Mucosa of stomach (tissue), 1 donor: Measurements from ENCODE around the gene FRMD5.
"Not testable (repeated sequence)": the region's sequence is repeated elsewhere in the genome, so short reads cannot be mapped to it uniquely, and the experiment has no call there.

Experiments
- H3K27me3 ChIP-seq: one replicate; pipeline ENCODE4 v1.7.0; 2013; ENCODE audit warnings: mild to moderate bottlenecking, low read length; ENCODE audit not compliant: control insufficient read depth, insufficient read depth
- H3K36me3 ChIP-seq: one replicate; pipeline ENCODE4 v1.7.0; 2013; ENCODE audit warnings: low read length; ENCODE audit not compliant: control insufficient read depth, insufficient read depth
- H3K4me1 ChIP-seq: one replicate; pipeline ENCODE4 v1.7.0; 2013; ENCODE audit warnings: mild to moderate bottlenecking, low read length; ENCODE audit not compliant: control insufficient read depth, insufficient read depth
- H3K4me3 ChIP-seq: one replicate; pipeline ENCODE4 v1.7.0; 2013; ENCODE audit warnings: low read length
- H3K9ac ChIP-seq: one replicate; pipeline ENCODE4 v1.7.0; 2013; ENCODE audit warnings: mild to moderate bottlenecking, low read length, moderate library complexity
- H3K9me3 ChIP-seq: one replicate; pipeline ENCODE4 v1.7.0; 2013; ENCODE audit warnings: mild to moderate bottlenecking, low read length, moderate library complexity; ENCODE audit not compliant: control insufficient read depth
- donor health status: Pancreatic carcinoma.

Gene FRMD5

DNA sequence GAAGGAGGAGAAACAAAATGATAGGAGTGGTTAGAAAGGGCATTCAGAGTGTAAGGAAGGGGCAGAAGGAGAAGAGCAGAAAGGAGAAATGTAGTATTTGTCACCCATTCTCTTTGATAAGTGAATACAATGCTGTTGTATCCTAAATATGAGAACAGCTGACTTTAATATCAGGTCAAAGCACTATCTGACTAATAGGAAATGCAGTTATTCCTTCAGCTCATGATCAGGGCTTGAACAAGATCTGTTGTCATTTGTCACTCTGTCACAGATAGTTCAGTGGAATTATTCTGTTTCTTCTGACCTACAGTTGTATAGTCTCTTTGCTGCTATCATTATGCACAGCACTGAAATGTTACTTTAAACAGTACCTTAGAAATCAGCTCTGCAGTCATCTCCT, 149.4 kb downstream of the FRMD5 start:
- Histone ChIP-seq H3K27me3 (no peaks in the 10 kb centered on the region), H3K36me3 (no peaks in the 10 kb centered on the region), H3K9me3 (no peaks in the 10 kb centered on the region), H3K9ac (no peak overlapping the region), H3K4me3 (no peak overlapping the region), H3K4me1 (no peaks in the 10 kb centered on the region)

DNA sequence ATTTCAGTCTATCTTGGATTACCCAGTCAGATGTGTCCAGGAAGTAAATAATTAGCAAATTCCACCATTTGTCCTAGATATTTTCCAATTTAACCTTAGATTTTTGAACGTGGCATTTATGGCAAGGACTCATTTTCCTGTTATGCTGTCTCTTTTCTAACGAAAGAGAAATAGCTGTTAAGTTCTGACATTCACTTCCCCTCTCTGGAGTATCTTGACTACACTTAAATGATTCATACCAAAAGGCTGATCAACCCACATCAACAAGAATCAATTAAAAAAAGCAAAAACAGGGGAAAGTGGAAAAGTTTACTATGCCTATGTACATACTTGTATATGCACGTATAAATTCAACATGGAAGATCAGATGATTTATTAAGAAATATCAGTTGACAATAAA, 149.9 kb downstream of the FRMD5 start:
- H3K4me1 ChIP-seq, result no peaks in the 10 kb centered on the region
- H3K27me3 ChIP-seq, result no peaks in the 10 kb centered on the region
- H3K4me3 ChIP-seq, result no peak overlapping the region
- H3K9me3 ChIP-seq, result no peaks in the 10 kb centered on the region
- H3K9ac ChIP-seq, result no peak overlapping the region
- H3K36me3 ChIP-seq, result no peaks in the 10 kb centered on the region

DNA sequence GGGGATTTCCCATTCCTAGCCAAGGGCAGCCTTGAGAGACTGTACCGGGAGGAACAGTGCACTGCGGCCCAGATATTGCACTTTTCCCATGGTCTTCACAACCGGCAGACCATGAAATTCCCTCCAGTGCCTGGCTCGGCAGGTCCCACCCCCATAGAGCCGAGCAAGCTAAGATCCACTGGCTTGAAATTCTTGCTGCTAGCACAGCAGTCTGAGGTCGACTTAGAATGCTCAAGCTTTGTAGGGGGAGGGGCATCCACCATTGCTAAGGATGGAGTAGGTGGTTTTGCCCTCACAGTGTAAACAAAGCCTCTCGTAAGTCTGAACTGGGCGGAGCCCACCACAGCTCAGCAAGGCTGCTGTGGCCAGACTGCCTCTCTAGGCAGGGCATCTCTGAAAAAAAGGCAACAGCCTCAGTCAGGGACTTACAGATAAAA, 156.3 kb downstream of the FRMD5 start:
- Histone ChIP-seq H3K4me1 (peaks cover 6% of the 10 kb centered on the region), H3K9ac (no peak overlapping the region), H3K9me3 (no peaks in the 10 kb centered on the region), H3K27me3 (no peaks in the 10 kb centered on the region), H3K36me3 (no peaks in the 10 kb centered on the region), H3K4me3 (no peak overlapping the region)

DNA sequence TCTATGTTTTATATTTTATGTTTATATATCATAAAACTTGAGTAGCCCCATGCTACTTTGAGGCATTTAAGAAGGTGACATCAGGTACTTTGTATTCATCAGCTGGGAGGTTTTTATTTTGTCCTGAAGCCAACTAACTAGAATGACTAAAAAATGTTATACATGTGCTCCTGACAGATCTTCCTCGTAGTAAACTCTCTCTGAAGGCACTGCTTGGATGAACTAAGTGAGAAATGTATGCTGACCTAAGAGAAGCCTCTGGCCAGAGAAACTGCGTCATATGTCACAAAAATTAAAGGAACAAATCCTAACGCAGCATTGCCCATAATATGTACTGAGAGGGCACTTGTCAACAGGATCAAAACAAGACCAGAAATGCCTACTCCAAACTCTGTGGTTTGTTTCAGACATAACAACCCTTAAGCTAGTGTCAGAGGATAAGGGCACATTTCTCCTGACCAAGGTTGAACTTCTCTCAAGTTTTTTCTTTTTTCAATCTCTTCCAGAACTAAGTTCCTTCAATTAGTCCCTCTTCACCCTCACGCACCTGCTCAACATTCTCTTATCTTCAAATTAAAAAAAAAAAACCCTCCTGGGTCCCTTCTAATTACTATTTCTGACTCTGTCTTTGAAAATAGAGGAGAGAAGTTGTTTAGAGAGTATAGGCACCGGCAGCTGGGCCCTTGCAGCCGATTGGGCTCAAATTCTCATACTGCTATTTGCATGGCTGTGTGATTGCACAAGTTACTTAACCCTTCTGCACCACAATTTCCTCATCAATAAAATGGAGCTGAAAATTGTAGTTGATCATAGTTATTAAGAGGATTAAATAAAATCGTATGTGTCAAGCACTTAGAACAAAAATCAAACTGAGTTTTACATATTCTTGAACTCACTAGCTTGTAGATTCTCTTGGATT, 159.0 kb downstream of the FRMD5 start:
- no peaks in the 10 kb centered on the region for H3K9me3 ChIP-seq
- no peak overlapping the region for H3K4me3 ChIP-seq
- H3K27me3 ChIP-seq, result no peaks in the 10 kb centered on the region
- no peak overlapping the region for H3K9ac ChIP-seq
- H3K36me3 ChIP-seq, result no peaks in the 10 kb centered on the region
- peaks cover 6% of the 10 kb centered on the region for H3K4me1 ChIP-seq

DNA sequence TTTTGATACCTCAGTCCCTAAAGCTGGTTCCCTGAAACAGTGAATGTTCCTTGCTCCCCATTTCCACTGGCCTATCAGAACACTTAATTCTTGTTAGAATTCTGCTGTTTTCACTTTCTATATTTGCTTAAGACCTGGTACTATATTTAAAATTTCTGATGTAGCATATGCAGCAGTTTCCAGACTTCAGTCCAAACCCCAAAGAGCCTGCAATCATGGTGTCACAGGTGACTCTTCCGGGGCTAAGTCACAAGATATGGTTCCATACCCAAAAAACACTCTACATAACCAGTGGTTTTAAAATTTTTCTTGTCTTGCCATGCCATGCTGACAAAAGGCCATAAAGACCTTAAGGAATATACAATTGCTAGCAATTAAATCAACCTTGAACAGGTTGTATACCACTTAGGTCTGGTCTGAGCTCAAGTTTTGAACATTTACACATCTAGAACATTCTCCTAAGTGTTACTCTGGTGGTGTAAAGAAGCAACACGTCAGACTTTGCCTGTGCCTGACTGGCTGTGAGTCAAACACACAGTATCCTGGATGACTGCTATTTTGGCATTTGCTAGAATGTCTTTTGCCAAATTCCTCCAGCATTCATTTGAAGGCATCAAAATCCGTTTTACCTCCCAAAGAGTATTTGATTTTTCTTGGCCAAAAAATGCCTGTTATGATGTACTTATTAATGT, 160.0 kb downstream of the FRMD5 start:
- peaks cover 6% of the 10 kb centered on the region for H3K4me1 ChIP-seq
- H3K9ac ChIP-seq, result no peak overlapping the region
- H3K27me3 ChIP-seq, result no peaks in the 10 kb centered on the region
- H3K9me3 ChIP-seq, result no peaks in the 10 kb centered on the region
- no peak overlapping the region for H3K4me3 ChIP-seq
- no peaks in the 10 kb centered on the region for H3K36me3 ChIP-seq

DNA sequence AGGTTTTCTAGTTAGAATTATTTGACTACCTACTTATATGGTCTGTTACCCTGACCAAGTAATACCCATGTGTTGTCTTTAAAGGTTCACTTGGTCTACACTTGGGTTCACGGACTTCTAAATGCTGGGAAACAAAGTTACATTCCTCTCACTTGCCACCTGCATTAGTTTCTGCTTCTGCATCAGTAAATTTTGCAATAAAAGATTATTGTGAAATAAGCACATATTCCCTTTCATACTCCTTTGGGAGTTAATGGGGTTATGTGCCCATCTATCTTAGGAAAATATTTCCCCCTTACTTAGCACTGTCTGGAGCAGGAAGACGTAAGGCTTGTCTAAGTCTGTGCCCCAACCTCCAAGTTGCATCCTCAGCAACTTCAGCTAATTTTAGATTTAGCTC, 160.7 kb downstream of the FRMD5 start:
- no peaks in the 10 kb centered on the region for H3K27me3 ChIP-seq
- H3K4me1 ChIP-seq, result peaks cover 6% of the 10 kb centered on the region
- H3K9me3 ChIP-seq, result no peaks in the 10 kb centered on the region
- no peaks in the 10 kb centered on the region for H3K36me3 ChIP-seq
- no peak overlapping the region for H3K4me3 ChIP-seq
- no peak overlapping the region for H3K9ac ChIP-seq

DNA sequence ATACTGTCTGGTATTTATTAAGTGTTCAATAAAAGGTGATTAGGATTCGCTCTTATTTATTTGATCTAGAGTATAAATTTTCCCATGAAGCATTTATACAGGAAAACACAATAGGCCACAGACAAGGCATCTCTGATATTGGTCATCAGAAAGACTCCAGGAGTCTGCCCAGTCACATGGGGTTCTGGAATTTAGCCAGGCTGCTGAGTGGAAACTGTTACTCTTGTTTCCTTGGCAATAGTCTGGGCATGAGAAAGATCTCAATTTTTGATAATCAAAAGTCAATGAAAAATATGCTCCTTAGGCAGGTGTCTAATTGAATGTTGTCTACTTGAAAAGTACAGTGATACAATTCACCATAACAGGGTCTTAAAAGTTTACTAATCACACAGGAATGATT, 161.2 kb downstream of the FRMD5 start:
- Histone ChIP-seq H3K9me3 (no peaks in the 10 kb centered on the region), H3K4me1 (peaks cover 3% of the 10 kb centered on the region), H3K27me3 (no peaks in the 10 kb centered on the region), H3K9ac (no peak overlapping the region), H3K4me3 (no peak overlapping the region), H3K36me3 (no peaks in the 10 kb centered on the region)

DNA sequence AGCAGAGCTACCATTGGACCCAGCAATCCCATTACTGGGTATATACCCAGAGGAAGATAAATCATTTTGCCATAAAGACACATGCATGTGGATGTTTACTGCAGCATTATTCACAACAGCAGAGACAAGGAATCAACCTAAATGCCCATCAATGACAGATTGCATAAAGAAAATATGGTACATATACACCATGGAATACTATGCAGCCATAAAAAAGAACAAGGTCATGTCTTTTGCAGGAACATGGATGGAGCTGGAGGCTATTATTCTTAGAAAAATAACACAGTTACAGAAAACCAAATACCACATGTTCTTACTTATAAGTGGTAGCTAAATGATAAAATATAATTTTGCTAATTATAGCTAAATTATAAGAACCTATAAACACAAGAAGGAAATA, 162.3 kb downstream of the FRMD5 start:
- H3K36me3 ChIP-seq, H3K4me1 ChIP-seq, H3K9me3 ChIP-seq, H3K9ac ChIP-seq, H3K27me3 ChIP-seq, H3K4me3 ChIP-seq: not testable (repeated sequence)

DNA sequence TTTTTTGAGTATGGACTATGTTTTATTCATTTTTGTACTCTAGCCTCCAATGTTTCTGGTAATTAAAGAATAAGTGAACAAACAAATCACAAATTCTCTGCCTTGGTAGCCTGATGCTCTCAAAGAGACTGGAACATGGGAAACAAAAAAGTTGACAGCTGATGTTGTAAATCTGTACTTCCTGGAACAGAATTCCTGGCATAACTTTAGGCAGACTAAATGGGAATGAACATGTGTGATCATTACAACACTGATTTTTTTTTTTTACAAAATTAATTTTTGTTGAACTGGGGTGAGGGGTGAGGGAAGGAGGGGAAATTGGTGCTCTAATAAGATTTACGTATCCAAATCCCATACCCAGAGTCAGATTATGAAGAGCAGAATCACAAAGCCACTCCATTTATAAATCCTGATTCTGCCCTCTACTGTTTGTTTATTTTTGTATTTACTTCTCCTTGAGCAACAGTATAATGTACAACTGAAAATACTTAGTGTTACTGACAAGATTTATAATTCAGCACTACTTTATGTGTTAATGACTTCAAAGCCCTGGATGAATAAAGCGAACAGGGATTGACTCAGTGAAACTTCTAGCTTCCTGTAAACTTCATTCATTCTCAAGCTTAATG, 165.0 kb downstream of the FRMD5 start:
- Histone ChIP-seq H3K27me3 (no peaks in the 10 kb centered on the region), H3K9ac (no peak overlapping the region), H3K36me3 (no peaks in the 10 kb centered on the region), H3K4me1 (no peaks in the 10 kb centered on the region), H3K9me3 (no peaks in the 10 kb centered on the region), H3K4me3 (no peak overlapping the region)

DNA sequence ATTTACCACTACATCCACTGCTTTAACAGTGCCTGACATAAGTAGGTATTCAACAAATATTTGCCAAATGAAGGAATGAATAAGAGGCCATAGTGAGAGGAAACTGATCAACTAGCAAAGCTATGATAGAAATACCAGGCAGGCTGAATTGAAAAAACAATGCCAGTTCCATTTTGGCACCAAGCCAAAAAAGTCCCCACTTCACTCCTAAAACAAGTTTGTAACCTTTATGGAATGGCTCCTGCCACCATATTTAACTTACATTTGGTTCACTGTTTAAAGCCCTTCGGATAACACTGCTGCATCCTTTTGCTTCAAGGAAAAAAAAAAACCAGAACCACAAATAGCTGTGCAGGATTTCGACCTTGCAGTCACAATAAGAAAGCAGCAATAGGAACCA, 166.1 kb downstream of the FRMD5 start:
- H3K9ac ChIP-seq, result no peak overlapping the region
- no peaks in the 10 kb centered on the region for H3K27me3 ChIP-seq
- H3K4me3 ChIP-seq, result no peak overlapping the region
- H3K4me1 ChIP-seq, result no peaks in the 10 kb centered on the region
- no peaks in the 10 kb centered on the region for H3K9me3 ChIP-seq
- no peaks in the 10 kb centered on the region for H3K36me3 ChIP-seq

DNA sequence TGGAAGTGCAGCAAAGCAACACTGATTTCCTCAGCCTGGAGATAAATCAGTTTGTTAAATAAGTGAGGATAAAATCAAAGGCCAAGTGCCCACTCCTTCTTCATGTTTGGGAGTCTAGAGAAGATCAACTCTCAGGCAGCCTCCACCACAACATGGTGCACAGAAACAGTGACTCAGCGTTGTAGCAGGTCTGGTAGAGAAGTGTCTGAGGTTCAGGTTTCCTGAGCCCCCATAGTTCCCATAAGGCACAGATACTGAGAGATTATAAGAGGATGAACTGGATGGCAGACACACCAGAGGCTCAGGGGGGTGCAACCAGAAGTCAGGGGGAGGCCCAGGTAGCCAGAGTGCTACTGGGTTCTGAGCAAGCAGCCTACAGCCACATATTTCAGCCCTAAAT, 166.7 kb downstream of the FRMD5 start:
- no peaks in the 10 kb centered on the region for H3K4me1 ChIP-seq
- H3K9ac ChIP-seq, result no peak overlapping the region
- H3K9me3 ChIP-seq, result no peaks in the 10 kb centered on the region
- no peaks in the 10 kb centered on the region for H3K27me3 ChIP-seq
- H3K36me3 ChIP-seq, result no peaks in the 10 kb centered on the region
- no peak overlapping the region for H3K4me3 ChIP-seq

DNA sequence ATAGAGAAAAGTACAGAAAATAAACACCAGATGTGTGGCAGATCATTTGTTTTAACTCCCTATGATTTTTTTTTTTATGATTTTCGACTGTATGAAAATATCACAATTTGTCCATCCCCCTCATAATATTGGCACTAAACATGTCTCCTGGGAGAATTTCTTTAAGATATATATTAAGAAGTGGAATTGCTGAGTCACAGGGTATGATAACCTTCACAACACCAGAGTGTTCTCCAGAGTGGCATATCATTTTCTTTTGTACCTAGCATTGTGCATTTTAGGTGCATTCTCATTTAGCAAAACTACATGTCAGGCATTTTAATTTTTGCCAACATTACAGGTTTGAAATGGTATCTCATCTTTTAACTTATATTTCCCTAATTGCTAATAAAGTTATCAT, 170.9 kb downstream of the FRMD5 start:
- H3K4me3 ChIP-seq, result no peak overlapping the region
- H3K27me3 ChIP-seq, result peaks cover 9% of the 10 kb centered on the region
- no peaks in the 10 kb centered on the region for H3K9me3 ChIP-seq
- H3K4me1 ChIP-seq, result no peaks in the 10 kb centered on the region
- no peak overlapping the region for H3K9ac ChIP-seq
- no peaks in the 10 kb centered on the region for H3K36me3 ChIP-seq
